Stimulated activated naive CD4-positive, alpha-beta T cell treated with Interleukin-2 at 50 U/mL for 16 hours (primary cell): Measurements from ENCODE around the gene DMD.

Experiments
- DNase-seq: peaks from one replicate; lab custom pipeline; 2025; lab: John Stamatoyannopoulos, UW

DMD gene

GRCh38 chrX:31854716-31855115 lies 1356.6 kb downstream of the DMD start:
- DNase-seq, result no peak

GRCh38 chrX:31851761-31852160 lies 1359.6 kb downstream of the DMD start:
- DNase-seq, result no peak

- no peak for DNase-seq
These were observed 1363.6 kb downstream of the DMD start for GRCh38 chrX:31847773-31848172.

- DNase-seq, result no peak
These were observed 1366.3 kb downstream of the DMD start for GRCh38 chrX:31845003-31845402.

- DNase-seq, result no peak
These were observed 1372.7 kb downstream of the DMD start for GRCh38 chrX:31838617-31839016.

GRCh38 chrX:31837445-31838049 lies 1373.8 kb downstream of the DMD start:
- DNase-seq, result no peak

- DNase-seq, result no peak
These were observed 1374.9 kb downstream of the DMD start for GRCh38 chrX:31836479-31836878.

- no peak for DNase-seq
These were observed 1379.1 kb downstream of the DMD start for GRCh38 chrX:31832263-31832662.

GRCh38 chrX:31820430-31821210 lies 1390.7 kb downstream of the DMD start:
- no peak for DNase-seq

GRCh38 chrX:31819455-31819854 lies 1391.9 kb downstream of the DMD start:
- DNase-seq, result no peak

GRCh38 chrX:31811106-31811505 lies 1400.2 kb downstream of the DMD start:
- no peak for DNase-seq

- no peak for DNase-seq
These were observed 1403.0 kb downstream of the DMD start for GRCh38 chrX:31808357-31808756.

GRCh38 chrX:31807165-31807564 lies 1404.2 kb downstream of the DMD start:
- DNase-seq, result no peak

- DNase-seq, result no peak
These were observed 1405.6 kb downstream of the DMD start for GRCh38 chrX:31805781-31806180.

- DNase-seq, result no peak
These were observed 1411.1 kb downstream of the DMD start for GRCh38 chrX:31800219-31800618.

- DNase-seq, result no peak
These were observed 1414.7 kb downstream of the DMD start for GRCh38 chrX:31796624-31797023.

GRCh38 chrX:31747411-31747810 lies 1463.9 kb downstream of the DMD start:
- no peak for DNase-seq

GRCh38 chrX:31743004-31743403 lies 1468.3 kb downstream of the DMD start:
- DNase-seq, result no peak

GRCh38 chrX:31717474-31717873 lies 1493.9 kb downstream of the DMD start:
- no peak for DNase-seq

- no peak for DNase-seq
These were observed 1495.7 kb downstream of the DMD start for GRCh38 chrX:31715675-31716074.

GRCh38 chrX:31714797-31715196 lies 1496.6 kb downstream of the DMD start:
- no peak for DNase-seq

GRCh38 chrX:31713120-31713519 lies 1498.2 kb downstream of the DMD start:
- DNase-seq, result no peak

GRCh38 chrX:31711166-31711565 lies 1500.2 kb downstream of the DMD start:
- DNase-seq, result no peak

GRCh38 chrX:31708116-31708515 lies 1503.2 kb downstream of the DMD start:
- DNase-seq, result no peak
